ENCODE results near the gene TCF7L2. TPM values are rescaled to one million over a fixed set of nuclear protein-coding genes. Genes with fewer than 3 reads are reported as not detected.

Gene TCF7L2
- total RNA-seq, 1 experiment from 2014 or later: 0.96 TPM

- DNase-seq (ENCODE audit: low read depth): no peak
Measured at GRCh38 chr10:113121153-113121552, 171.1 kb downstream of the TCF7L2 start.

GRCh38 chr10:113122947-113123346, 172.9 kb downstream of the TCF7L2 start:
- no peak for DNase-seq (ENCODE audit: low read depth)

GRCh38 chr10:113124724-113125123, 174.7 kb downstream of the TCF7L2 start:
- DNase-seq (ENCODE audit: low read depth): no peak

GRCh38 chr10:113125612-113126011, 175.6 kb downstream of the TCF7L2 start:
- no peak for DNase-seq (ENCODE audit: low read depth)

- peak; percentile 65 for DNase-seq (ENCODE audit: low read depth)
Measured at GRCh38 chr10:113126229-113127201, 176.5 kb downstream of the TCF7L2 start.

- DNase-seq (ENCODE audit: low read depth): no peak
Measured at GRCh38 chr10:113127261-113127900, 177.3 kb downstream of the TCF7L2 start.

GRCh38 chr10:113127901-113128283, 177.8 kb downstream of the TCF7L2 start:
- DNase-seq (ENCODE audit: low read depth): no peak

GRCh38 chr10:113128450-113129070, 178.5 kb downstream of the TCF7L2 start:
- no peak for DNase-seq (ENCODE audit: low read depth)

- no peak for DNase-seq (ENCODE audit: low read depth)
Measured at GRCh38 chr10:113129117-113129516, 179.1 kb downstream of the TCF7L2 start.

- no peak for DNase-seq (ENCODE audit: low read depth)
Measured at GRCh38 chr10:113130014-113130641, 180.1 kb downstream of the TCF7L2 start.

- DNase-seq (ENCODE audit: low read depth): no peak
Measured at GRCh38 chr10:113131613-113132261, 181.7 kb downstream of the TCF7L2 start.

GRCh38 chr10:113132591-113133121, 182.6 kb downstream of the TCF7L2 start:
- DNase-seq (ENCODE audit: low read depth): no peak

GRCh38 chr10:113133497-113134115, 183.6 kb downstream of the TCF7L2 start:
- DNase-seq (ENCODE audit: low read depth): peak; percentile 5

- no peak for DNase-seq (ENCODE audit: low read depth)
Measured at GRCh38 chr10:113135025-113135424, 185.0 kb downstream of the TCF7L2 start.

- DNase-seq (ENCODE audit: low read depth): no peak
Measured at GRCh38 chr10:113137941-113138685, 188.1 kb downstream of the TCF7L2 start.

- DNase-seq (ENCODE audit: low read depth): no peak
Measured at GRCh38 chr10:113138937-113139585, 189.0 kb downstream of the TCF7L2 start.

GRCh38 chr10:113139699-113140098, 189.7 kb downstream of the TCF7L2 start:
- DNase-seq (ENCODE audit: low read depth): no peak

- no peak for DNase-seq (ENCODE audit: low read depth)
Measured at GRCh38 chr10:113140143-113141011, 190.3 kb downstream of the TCF7L2 start.

All from RPMI7951 (cell line).